Measurements from ENCODE around the gene EMP2. TPM values are rescaled to one million over a fixed set of nuclear protein-coding genes. Genes with fewer than 3 reads are reported as not detected.

Gene EMP2
- polyA plus RNA-seq, 3 donors: not detected

DNA sequence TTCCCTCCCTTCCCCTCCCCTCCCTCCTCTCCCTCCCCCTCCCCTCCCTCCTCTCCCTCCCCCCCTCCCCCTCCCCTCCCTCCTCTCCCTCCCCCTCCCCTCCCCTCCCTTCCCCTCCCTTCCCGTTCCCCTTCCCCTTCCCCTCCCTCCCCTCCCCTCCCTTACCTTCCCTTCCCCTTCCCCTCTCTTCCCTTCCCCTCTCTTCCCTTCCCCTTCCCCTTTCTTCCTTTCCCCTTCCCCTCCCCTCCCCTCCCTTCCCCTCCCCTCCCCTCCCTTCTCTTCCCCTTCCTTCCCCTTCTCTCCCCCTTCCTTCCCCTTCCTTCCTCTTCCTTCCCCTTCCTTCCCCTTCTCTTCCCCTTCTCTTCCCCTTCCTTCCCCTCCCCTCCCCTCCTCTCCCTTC is 61.1 kb downstream of the EMP2 start:
- H3K27me3 Mint-ChIP-seq (ENCODE audit: low read depth in 3 of 3): peaks cover 0 to 1% (median 1%) of the 10 kb centered on the region in 3 donors
- TF ChIP-seq, protein P1, sequence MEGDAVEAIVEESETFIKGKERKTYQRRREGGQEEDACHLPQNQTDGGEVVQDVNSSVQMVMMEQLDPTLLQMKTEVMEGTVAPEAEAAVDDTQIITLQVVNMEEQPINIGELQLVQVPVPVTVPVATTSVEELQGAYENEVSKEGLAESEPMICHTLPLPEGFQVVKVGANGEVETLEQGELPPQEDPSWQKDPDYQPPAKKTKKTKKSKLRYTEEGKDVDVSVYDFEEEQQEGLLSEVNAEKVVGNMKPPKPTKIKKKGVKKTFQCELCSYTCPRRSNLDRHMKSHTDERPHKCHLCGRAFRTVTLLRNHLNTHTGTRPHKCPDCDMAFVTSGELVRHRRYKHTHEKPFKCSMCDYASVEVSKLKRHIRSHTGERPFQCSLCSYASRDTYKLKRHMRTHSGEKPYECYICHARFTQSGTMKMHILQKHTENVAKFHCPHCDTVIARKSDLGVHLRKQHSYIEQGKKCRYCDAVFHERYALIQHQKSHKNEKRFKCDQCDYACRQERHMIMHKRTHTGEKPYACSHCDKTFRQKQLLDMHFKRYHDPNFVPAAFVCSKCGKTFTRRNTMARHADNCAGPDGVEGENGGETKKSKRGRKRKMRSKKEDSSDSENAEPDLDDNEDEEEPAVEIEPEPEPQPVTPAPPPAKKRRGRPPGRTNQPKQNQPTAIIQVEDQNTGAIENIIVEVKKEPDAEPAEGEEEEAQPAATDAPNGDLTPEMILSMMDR (IDR thresholded peaks at IDR 0.05): no peak
- no CpG with 5 or more reads among the region's 1 CpG for WGBS (ENCODE audit: insufficient coverage)
- Histone ChIP-seq H2AFZ (ENCODE audit: insufficient read depth, low read depth, low read length, poor library complexity, severe bottlenecking) (no peak overlapping the region), H3K9me3 (replicated peaks in 1 of 2; ENCODE audit: control insufficient read depth in 1 of 2, insufficient read depth in 1 of 2, low read length in 2 of 2) (peaks cover 0 to 5% of the 10 kb centered on the region in 2 donors), H3K36me3 (replicated peaks in 1 of 2; ENCODE audit: control insufficient read depth in 1 of 2, insufficient read depth in 2 of 2, low read length in 2 of 2) (no peaks in the 10 kb centered on the region), H3K4me3 (replicated peaks in 1 of 3; ENCODE audit: low read depth in 2 of 3, low read length in 3 of 3) (no peak overlapping the region), H3K9ac (ENCODE audit: insufficient read depth, low read length, poor library complexity, severe bottlenecking) (no peak overlapping the region), H4K20me1 (ENCODE audit: insufficient read depth, low read length) (no peaks in the 10 kb centered on the region), H3K27ac (ENCODE audit: low read depth in 1 of 2, low read length in 2 of 2) (no peak overlapping the region), H3K4me1 (ENCODE audit: control insufficient read depth in 1 of 2, insufficient read depth in 2 of 2, low read length in 2 of 2) (peaks cover 14 to 18% of the 10 kb centered on the region in 2 donors), H3K79me2 (ENCODE audit: insufficient read depth, low read length) (no peaks in the 10 kb centered on the region), H3K4me2 (replicated peaks; ENCODE audit: extremely low read depth, low read length, poor library complexity, severe bottlenecking) (no peak overlapping the region), H3K27me3 (ENCODE audit: control insufficient read depth in 2 of 2, insufficient read depth in 2 of 2, low read length in 2 of 2) (no peaks in the 10 kb centered on the region)
- peaks cover 21% of the 10 kb centered on the region for H3K4me1 Mint-ChIP-seq
- H3K9me3 Mint-ChIP-seq: peaks cover 4 to 18% (median 12%) of the 10 kb centered on the region in 7 donors
- no peaks in the 10 kb centered on the region for H3K36me3 Mint-ChIP-seq
- intact Hi-C loops (cut with micrococcal nuclease): loop anchor here in 1 of 2 donors (5.0 kb wide), 1 partner anchor 403 kb away; no protein-coding TSS in a partner anchor
- H3K4me3 Mint-ChIP-seq: no peak overlapping the region
- no peak overlapping the region for H3K27ac Mint-ChIP-seq
- DNase-seq: peak in 2 of 3 donors; percentile 4 to 33

DNA sequence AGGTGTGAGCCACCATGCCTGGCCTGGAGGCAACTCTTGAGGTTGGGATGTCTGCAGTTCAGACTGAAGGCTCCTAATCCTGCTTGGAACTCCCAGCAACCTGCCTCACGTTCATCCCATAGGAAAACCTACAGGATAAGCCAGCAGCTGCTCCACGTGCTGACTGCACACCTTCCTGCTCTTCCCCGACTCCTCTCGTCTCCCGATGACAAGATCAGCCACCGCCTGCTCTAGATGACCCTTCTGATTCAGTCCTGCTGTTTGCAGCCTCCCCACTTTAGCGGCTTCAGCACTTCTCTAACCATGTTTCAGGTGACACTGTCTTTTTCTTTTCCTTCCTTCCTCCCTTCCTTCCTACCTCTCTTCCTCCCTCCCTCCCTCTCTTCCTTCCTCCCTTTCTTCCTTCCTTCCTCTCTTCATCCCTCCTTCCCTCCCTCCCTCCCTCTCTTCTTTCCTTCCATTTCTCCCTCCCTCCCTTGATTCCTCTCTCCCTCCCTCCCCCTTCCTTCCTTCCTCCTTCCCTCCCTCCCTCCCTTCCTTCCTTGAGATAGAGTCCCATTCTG is 61.8 kb downstream of the EMP2 start:
- H4K20me1 ChIP-seq (ENCODE audit: insufficient read depth, low read length): no peaks in the 10 kb centered on the region
- peaks cover 0 to 5% of the 10 kb centered on the region in 2 donors for H3K9me3 ChIP-seq (replicated peaks in 1 of 2; ENCODE audit: control insufficient read depth in 1 of 2, insufficient read depth in 1 of 2, low read length in 2 of 2)
- H3K27me3 Mint-ChIP-seq (ENCODE audit: low read depth in 3 of 3): peaks cover 0 to 1% (median 1%) of the 10 kb centered on the region in 3 donors
- H3K9ac ChIP-seq (ENCODE audit: insufficient read depth, low read length, poor library complexity, severe bottlenecking): no peak overlapping the region
- no peaks in the 10 kb centered on the region for H3K36me3 Mint-ChIP-seq
- H3K4me3 ChIP-seq (replicated peaks in 1 of 3; ENCODE audit: low read depth in 2 of 3, low read length in 3 of 3): no peak overlapping the region
- no peaks in the 10 kb centered on the region for H3K79me2 ChIP-seq (ENCODE audit: insufficient read depth, low read length)
- no peak for DNase-seq
- peaks cover 16 to 20% of the 10 kb centered on the region in 2 donors for H3K4me1 ChIP-seq (ENCODE audit: control insufficient read depth in 1 of 2, insufficient read depth in 2 of 2, low read length in 2 of 2)
- no peak overlapping the region for H3K27ac ChIP-seq (ENCODE audit: low read depth in 1 of 2, low read length in 2 of 2)
- no peak overlapping the region for H3K4me2 ChIP-seq (replicated peaks; ENCODE audit: extremely low read depth, low read length, poor library complexity, severe bottlenecking)
- TF ChIP-seq, protein P1 (IDR thresholded peaks at IDR 0.05): no peak
- 90% methylated on average over 6 of the region's 7 CpGs for WGBS (ENCODE audit: insufficient coverage)
- H3K27ac Mint-ChIP-seq: peak overlapping the region in 1 of 7 donors; percentile 8
- H3K27me3 ChIP-seq (ENCODE audit: control insufficient read depth in 2 of 2, insufficient read depth in 2 of 2, low read length in 2 of 2): no peaks in the 10 kb centered on the region
- H3K9me3 Mint-ChIP-seq: peaks cover 4 to 18% (median 12%) of the 10 kb centered on the region in 7 donors
- no peaks in the 10 kb centered on the region for H3K36me3 ChIP-seq (replicated peaks in 1 of 2; ENCODE audit: control insufficient read depth in 1 of 2, insufficient read depth in 2 of 2, low read length in 2 of 2)
- no peak overlapping the region for H3K4me3 Mint-ChIP-seq
- intact Hi-C loops (cut with micrococcal nuclease): loop anchor here in 1 of 2 donors (5.0 kb wide), 1 partner anchor 404 kb away; no protein-coding TSS in a partner anchor
- H2AFZ ChIP-seq (ENCODE audit: insufficient read depth, low read depth, low read length, poor library complexity, severe bottlenecking): no peak overlapping the region
- H3K4me1 Mint-ChIP-seq: peaks cover 23% of the 10 kb centered on the region
